Gastrocnemius medialis (tissue), 4 donors: Measurements from ENCODE around the gene DGCR8.

Experiments used
- CTCF ChIP-seq, 5 experiments: fragments of 450-650 bp in 3 of 5; fragments of 200-600 bp in 2 of 5; sonication (generic) in 2 of 5; IDR thresholded peaks in 4 of 5; conservative IDR thresholded peaks in 1 of 5; 1 replicate in 4 of 5; 2 replicates in 1 of 5; pipeline ENCODE4 v1.5.1; 2016 to 2019; ENCODE audit warnings: antibody characterized with exemption in 5 of 5, mild to moderate bottlenecking in 3 of 5, moderate library complexity in 3 of 5
- POLR2A ChIP-seq, 2 donors: fragments of 450-650 bp; IDR thresholded peaks; one replicate each; pipeline ENCODE4 v1.6.1; 2017; ENCODE audit warnings: antibody characterized with exemption in 2 of 2, mild to moderate bottlenecking in 2 of 2, moderate library complexity in 2 of 2

GRCh38 chr22:20137113-20137512 lies 57.1 kb downstream of the DGCR8 start:
- TF ChIP-seq POLR2A (IDR thresholded peaks at IDR 0.05) (no peak), CTCF (IDR thresholded peaks at IDR 0.05 in 4 of 5, conservative IDR thresholded peaks at IDR 0.05 in 1 of 5) (no peak)
